ENCODE measurements around the gene GTF2F1.

DNA sequence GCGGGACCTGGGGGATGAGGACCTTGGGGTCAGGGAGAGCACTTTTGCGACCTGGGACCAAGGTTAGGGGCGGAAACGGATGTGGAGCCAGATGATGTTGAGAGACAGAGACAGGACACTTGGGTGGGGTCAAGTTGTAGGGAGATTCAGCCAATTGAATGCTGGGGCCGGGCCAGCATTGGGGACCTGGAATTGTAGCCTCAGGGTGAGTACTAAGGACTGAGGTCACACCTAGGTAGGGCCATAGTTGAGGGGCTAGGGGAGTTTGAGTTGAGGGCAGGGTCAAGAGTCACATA, 19.2 kb downstream of the GTF2F1 start:
- TF ChIP-seq U2AF1 (optimal IDR thresholded peaks at IDR 0.05; ENCODE audit: low read depth, low read length) (no peak), FIP1L1 (IDR thresholded peaks at IDR 0.05; ENCODE audit: low read depth, low read length, poor library complexity, severe bottlenecking) (no peak), POLR2A (conservative IDR thresholded peaks at IDR 0.05) (peak; percentile 45; the same call in 1 of the 2 replicates), FOSL1 (tag; conservative IDR thresholded peaks at IDR 0.05) (no peak), U2AF2 (optimal IDR thresholded peaks at IDR 0.05; ENCODE audit: low read depth, low read length) (no peak)
- TF ChIP-seq, protein P1, sequence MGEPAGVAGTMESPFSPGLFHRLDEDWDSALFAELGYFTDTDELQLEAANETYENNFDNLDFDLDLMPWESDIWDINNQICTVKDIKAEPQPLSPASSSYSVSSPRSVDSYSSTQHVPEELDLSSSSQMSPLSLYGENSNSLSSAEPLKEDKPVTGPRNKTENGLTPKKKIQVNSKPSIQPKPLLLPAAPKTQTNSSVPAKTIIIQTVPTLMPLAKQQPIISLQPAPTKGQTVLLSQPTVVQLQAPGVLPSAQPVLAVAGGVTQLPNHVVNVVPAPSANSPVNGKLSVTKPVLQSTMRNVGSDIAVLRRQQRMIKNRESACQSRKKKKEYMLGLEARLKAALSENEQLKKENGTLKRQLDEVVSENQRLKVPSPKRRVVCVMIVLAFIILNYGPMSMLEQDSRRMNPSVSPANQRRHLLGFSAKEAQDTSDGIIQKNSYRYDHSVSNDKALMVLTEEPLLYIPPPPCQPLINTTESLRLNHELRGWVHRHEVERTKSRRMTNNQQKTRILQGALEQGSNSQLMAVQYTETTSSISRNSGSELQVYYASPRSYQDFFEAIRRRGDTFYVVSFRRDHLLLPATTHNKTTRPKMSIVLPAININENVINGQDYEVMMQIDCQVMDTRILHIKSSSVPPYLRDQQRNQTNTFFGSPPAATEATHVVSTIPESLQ (CRISPR knock-in tag; IDR thresholded peaks at IDR 0.05): no peak

Data from K562 (cell line).